Peyer's patch (tissue), 4 donors: ENCODE results near the gene SLC22A24.

Source experiments
- CTCF ChIP-seq, 6 experiments: fragments of 450-650 bp in 4 of 6; fragments of 200-600 bp in 2 of 6; sonication (generic) in 1 of 6; IDR thresholded peaks; one replicate each; pipeline ENCODE4 v1.5.1; 2017 to 2019; ENCODE audit warnings: antibody characterized with exemption in 6 of 6, mild to moderate bottlenecking in 3 of 6, moderate library complexity in 1 of 6
- POLR2A ChIP-seq, 2 donors: fragments of 450-650 bp; IDR thresholded peaks; one replicate each; pipeline ENCODE4 v1.5.1; 2017; ENCODE audit warnings: antibody characterized with exemption in 2 of 2, mild to moderate bottlenecking in 2 of 2, moderate library complexity in 2 of 2

GRCh38 chr11:63165706-63166310 is 21.8 kb upstream of the SLC22A24 start:
- TF ChIP-seq CTCF (IDR thresholded peaks at IDR 0.05), result no peak
- no peak for TF ChIP-seq POLR2A (IDR thresholded peaks at IDR 0.05)
